IMR-90 (cell line): Measurements from ENCODE around the gene PRDM10. TPM values are rescaled to one million over a fixed set of nuclear protein-coding genes. Genes with fewer than 3 reads are reported as not detected.

ENCODE experiments used
- ATAC-seq: fragments of 200-7000 bp; cut with Tn5 transposase; 2 replicates; pipeline ENCODE4 v1.9.1; 2020; ENCODE audit warnings: low read depth, mild to moderate bottlenecking, moderate library complexity
- BruUV-seq: library from RNA; stranded (reverse); fragments of 400-500 nt; replicated peaks from 2 replicates; lab custom pipeline; 2021; lab: Mats Ljungman, UMichigan
- CTCF ChIA-PET: fragments of 300-600 bp; formaldehyde crosslinking; extraction: SDS; loops from one replicate; lab custom pipeline; 2021; ENCODE audit warnings: antibody characterized with exemption; lab: Yijun Ruan, JAX
- POLR2A ChIA-PET: fragments of 300-600 bp; sonication (Branson Sonifier 250); formaldehyde crosslinking; loops from one replicate; lab custom pipeline; 2022; ENCODE audit warnings: antibody characterized with exemption; ENCODE audit not compliant: unreplicated experiment; lab: Charles Lee
- DNase-seq: peaks from one replicate; pipeline ENCODE4 v3.0.0; 2013
- H2AFZ ChIP-seq: replicated peaks from 2 replicates; pipeline ENCODE3; 2013; ENCODE audit warnings: low read length, mild to moderate bottlenecking; ENCODE audit not compliant: poor library complexity
- H2AK5ac ChIP-seq: 2 replicates; pipeline ENCODE4 v1.6.1; 2013; ENCODE audit warnings: low read depth, low read length, inconsistent platforms
- H2AK9ac ChIP-seq: replicated peaks from 2 replicates; pipeline ENCODE3; 2013; ENCODE audit warnings: mild to moderate bottlenecking, low read depth, low read length, moderate library complexity; ENCODE audit not compliant: poor library complexity
- H2BK120ac ChIP-seq: 2 replicates; pipeline ENCODE4 v1.6.1; 2013; ENCODE audit warnings: low read depth, low read length, inconsistent platforms
- H2BK15ac ChIP-seq: 3 replicates; pipeline ENCODE4 v1.6.1; 2013; ENCODE audit warnings: low read depth, low read length, inconsistent platforms
- H2BK20ac ChIP-seq: 2 replicates; pipeline ENCODE4 v1.6.1; 2013; ENCODE audit warnings: low read depth, mild to moderate bottlenecking, inconsistent platforms, low read length, moderate library complexity
- H2BK5ac ChIP-seq: 2 replicates; pipeline ENCODE4 v1.6.1; 2013; ENCODE audit warnings: mild to moderate bottlenecking, low read depth, low read length, inconsistent platforms; ENCODE audit not compliant: poor library complexity, severe bottlenecking
- H3K14ac ChIP-seq: replicated peaks from 2 replicates; pipeline ENCODE4 v1.6.1; 2013; ENCODE audit warnings: low read depth, low read length, inconsistent platforms
- H3K18ac ChIP-seq: 2 replicates; pipeline ENCODE4 v1.6.1; 2013; ENCODE audit warnings: low read depth, low read length, control low read depth
- H3K23ac ChIP-seq: 2 replicates; pipeline ENCODE4 v1.6.1; 2013; ENCODE audit warnings: low read depth, low read length, inconsistent platforms
- H3K27ac ChIP-seq: 2 replicates; pipeline ENCODE4 v1.5.1; 2013; ENCODE audit warnings: mild to moderate bottlenecking, control low read depth, low read length; ENCODE audit not compliant: insufficient read depth
- H3K27me3 ChIP-seq: 2 replicates; pipeline ENCODE4 v1.6.1; 2013; ENCODE audit warnings: low read length; ENCODE audit not compliant: control insufficient read depth, insufficient read depth
- H3K36me3 ChIP-seq: 2 replicates; pipeline ENCODE4 v1.6.1; 2013; ENCODE audit warnings: low read length, mixed read lengths; ENCODE audit not compliant: control insufficient read depth, insufficient read depth
- H3K4ac ChIP-seq: 2 replicates; pipeline ENCODE4 v1.6.1; 2013; ENCODE audit warnings: low read depth, low read length, inconsistent platforms
- H3K4me1 ChIP-seq: 2 replicates; pipeline ENCODE4 v1.6.1; 2013; ENCODE audit warnings: low read length, mixed read lengths; ENCODE audit not compliant: control insufficient read depth, insufficient read depth
- H3K4me2 ChIP-seq: 2 replicates; pipeline ENCODE4 v1.6.1; 2013; ENCODE audit warnings: low read depth, mild to moderate bottlenecking, control low read depth, low read length, moderate library complexity
- H3K4me3 ChIP-seq: 2 replicates; pipeline ENCODE4 v1.5.1; 2013; ENCODE audit warnings: low read depth, mild to moderate bottlenecking, control low read depth, low read length, moderate library complexity; ENCODE audit not compliant: insufficient read depth
- H3K56ac ChIP-seq: 2 replicates; pipeline ENCODE4 v1.6.1; 2013; ENCODE audit warnings: low read length, inconsistent platforms; ENCODE audit not compliant: insufficient read depth; ENCODE audit errors: extremely low read depth
- H3K79me1 ChIP-seq, 2 experiments: 2 replicates each; pipeline ENCODE4 v1.6.1; 2013; ENCODE audit warnings: low read length in 2 of 2, inconsistent platforms in 1 of 2, low read depth in 1 of 2
- H3K9ac ChIP-seq: 2 replicates; pipeline ENCODE4 v1.6.1; 2013; ENCODE audit warnings: low read depth, low read length, control low read depth
- H3K9me1 ChIP-seq: 2 replicates; pipeline ENCODE4 v1.6.1; 2013; ENCODE audit warnings: low read length, inconsistent platforms; ENCODE audit not compliant: insufficient read depth
- H3K9me3 ChIP-seq: 2 replicates; pipeline ENCODE4 v1.6.1; 2013; ENCODE audit warnings: low read length; ENCODE audit not compliant: control insufficient read depth, insufficient read depth
- H4K20me1 ChIP-seq: 2 replicates; pipeline ENCODE4 v1.6.1; 2013; ENCODE audit warnings: low read length, inconsistent platforms; ENCODE audit not compliant: insufficient read depth
- H4K5ac ChIP-seq: 2 replicates; pipeline ENCODE4 v1.6.1; 2013; ENCODE audit warnings: mild to moderate bottlenecking, low read depth, low read length, control low read depth
- H4K8ac ChIP-seq, 2 experiments: 2 replicates each; pipeline ENCODE4 v1.6.1; 2013; ENCODE audit warnings: low read depth in 2 of 2, low read length in 2 of 2, control low read depth in 1 of 2, inconsistent platforms in 1 of 2
- H4K91ac ChIP-seq: 2 replicates; pipeline ENCODE4 v1.6.1; 2013; ENCODE audit warnings: low read depth, low read length, inconsistent platforms; ENCODE audit not compliant: insufficient read depth
- MAFK ChIP-seq: IDR thresholded peaks from 2 replicates; pipeline ENCODE4 v1.6.1; 2012; ENCODE audit warnings: low read depth, low read length, improper control_type of control experiment
- WGBS, 2 experiments: methylation state at CpG; one replicate each; pipeline versions ENCODE4 v1.1.5 to v1.1.7; 2013; ENCODE audit warnings: missing lambda C conversion rate in 2 of 2; ENCODE audit not compliant: insufficient read length in 1 of 2; ENCODE audit errors: extremely low coverage in 2 of 2; 5-methylcytosine and 5-hydroxymethylcytosine counted together
- dilution Hi-C: fragments of 300-500 bp; cut with HindIII; formaldehyde crosslinking; loops from one replicate; pipeline ENCODE4 v1.14.3; 2018; ENCODE audit warnings: low sequenced_read_pairs; ENCODE audit not compliant: unreplicated experiment
- in situ Hi-C: fragments of 300-500 bp; cut with MboI; formaldehyde crosslinking; loops from 3 replicates; pipeline ENCODE4 v1.14.3; 2019; ENCODE audit warnings: low sequenced_read_pairs, inconsistent platforms, mixed read lengths
- intact Hi-C: fragments of 100-400 bp; cut with micrococcal nuclease; formaldehyde crosslinking; loops from 2 replicates; pipeline ENCODE4 v1.10.0; 2022
- polyA plus RNA-seq, 3 experiments: library from polyadenylated mRNA; depleted of rRNA; stranded (reverse); fragments of >200 nt; gene quantifications; 2 replicates each; pipeline ENCODE4 v1.2.3, GENCODE V29; 2012; ENCODE audit warnings: low replicate concordance in 1 of 3
- total RNA-seq: library from RNA; depleted of rRNA; stranded (reverse); fragments of >200 nt; gene quantifications from 2 replicates; pipeline ENCODE4 v1.2.3, GENCODE V29; 2012

The PRDM10 gene
- total and polyA plus RNA-seq, 2 of the 4 experiments (the other 2 are of a cell fraction): 3.1 to 6.5 TPM

DNA sequence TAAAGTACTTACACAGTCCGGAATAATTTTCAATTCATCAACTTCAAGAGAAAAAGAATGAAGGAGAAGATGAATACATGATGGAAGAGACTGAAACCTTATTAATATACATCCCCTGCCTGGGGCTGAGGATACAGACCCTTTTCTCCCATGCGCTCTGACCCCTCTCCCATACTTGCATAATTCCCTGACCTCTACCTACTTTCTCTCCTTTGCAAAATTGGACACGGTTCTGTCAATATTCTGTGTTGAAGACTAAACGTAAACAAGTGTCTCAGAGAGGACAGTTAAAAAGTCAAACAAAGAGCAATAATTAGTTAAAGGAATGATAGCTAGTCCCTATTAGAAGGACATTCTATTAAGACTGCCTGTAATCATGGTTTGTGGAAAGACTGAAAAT, 7.5 kb downstream of the PRDM10 start:
- WGBS, 2 experiments: no CpG with 5 or more reads among the region's 4 CpGs
- no peak overlapping the region for H4K8ac ChIP-seq
- no peak overlapping the region for H3K4me2 ChIP-seq
- H2BK5ac ChIP-seq: no peak overlapping the region
- TF ChIP-seq MAFK: no peak
- no peak overlapping the region for H4K91ac ChIP-seq
- H3K9ac ChIP-seq: no peak overlapping the region
- H3K4me1 ChIP-seq: peaks cover 3% of the 10 kb centered on the region; the same call in 1 of the 2 replicates
- H3K23ac ChIP-seq: no peak overlapping the region
- peaks cover 10 to 21% of the 10 kb centered on the region in 2 experiments for H3K79me1 ChIP-seq
- no peak overlapping the region for H3K56ac ChIP-seq
- ATAC-seq (no peak), DNase-seq (no peak)
- intact Hi-C loops: no loop called here
- in situ Hi-C loops: no loop called here
- no peaks in the 10 kb centered on the region for H3K9me3 ChIP-seq
- no peak overlapping the region for H3K14ac ChIP-seq
- no peak overlapping the region for H3K4me3 ChIP-seq
- ChIA-PET CTCF (no interaction called here), POLR2A (interaction anchor here (0.6 kb wide), 1 partner anchor 25 kb away, joined by 6 read pairs; no protein-coding TSS in a partner anchor)
- H2BK120ac ChIP-seq: no peak overlapping the region
- dilution Hi-C loops: no loop called here
- no peak overlapping the region for H4K5ac ChIP-seq
- no peak overlapping the region for H2AFZ ChIP-seq
- peaks cover 3% of the 10 kb centered on the region; the same call in 1 of the 2 replicates for H3K36me3 ChIP-seq
- BruUV-seq: no TSS peak
- no peak overlapping the region for H2BK15ac ChIP-seq
- peaks cover 6% of the 10 kb centered on the region; the same call in 1 of the 2 replicates for H4K20me1 ChIP-seq
- H2BK20ac ChIP-seq: no peak overlapping the region
- no peak overlapping the region for H2AK5ac ChIP-seq
- H3K18ac ChIP-seq: no peak overlapping the region
- H3K4ac ChIP-seq: no peak overlapping the region
- no peaks in the 10 kb centered on the region for H3K27me3 ChIP-seq
- no peaks in the 10 kb centered on the region for H3K9me1 ChIP-seq
- H3K27ac ChIP-seq: no peak overlapping the region
- no peak overlapping the region for H2AK9ac ChIP-seq
